GM12891 (cell line): ENCODE data around the gene UQCR10. TPM values are rescaled to one million over a fixed set of nuclear protein-coding genes. Genes with fewer than 3 reads are reported as not detected.

Experiments used
- DNase-seq: peaks from one replicate; pipeline ENCODE4 v3.0.0; 2011; ENCODE audit warnings: low spot score; ENCODE audit not compliant: insufficient read length
- FAIRE-seq: peaks from 2 replicates; lab custom pipeline; 2011; peaks lifted over from hg19 to GRCh38; lab: Jason Lieb, UNC
- PAX5 ChIP-seq: IDR thresholded peaks from 2 replicates; pipeline ENCODE4 v1.6.1; 2011; ENCODE audit warnings: low read length, moderate library complexity, mild to moderate bottlenecking; ENCODE audit not compliant: insufficient read depth, severe bottlenecking
- POLR2A ChIP-seq: IDR thresholded peaks from 2 replicates; pipeline ENCODE4 v1.6.1; 2011; ENCODE audit warnings: low read depth, low read length, control low read depth
- POLR2AphosphoS5 ChIP-seq: IDR thresholded peaks from 2 replicates; pipeline ENCODE4 v1.6.1; 2011; ENCODE audit warnings: low read depth, low read length, control low read depth
- POU2F2 ChIP-seq: IDR thresholded peaks from 2 replicates; pipeline ENCODE4 v1.6.1; 2011; ENCODE audit warnings: low read depth, mild to moderate bottlenecking, control low read depth, low read length, moderate library complexity
- SPI1 ChIP-seq: IDR thresholded peaks from 2 replicates; pipeline ENCODE4 v1.6.1; 2011; ENCODE audit warnings: low read depth, low read length, control low read depth
- TAF1 ChIP-seq: IDR thresholded peaks from 2 replicates; pipeline ENCODE4 v1.6.1; 2011; ENCODE audit warnings: low read depth, low read length, control low read depth
- polyA plus RNA-seq: library from polyadenylated mRNA; unstranded; fragments of >200 nt; gene quantifications from one replicate; pipeline ENCODE4 v1.2.1, GENCODE V29; 2012; ENCODE audit warnings: low read depth, missing spikeins, inconsistent platforms; ENCODE audit not compliant: missing spikeins

Gene UQCR10
- 192 TPM for polyA plus RNA-seq

GRCh38 chr22:29767171-29768051 is at the start of gene UQCR10:
Gene UQCR10 (plus strand): TSS chr22:29767369. CDS start chr22:29767399, 30 bp downstream.
- no peak for FAIRE-seq
- DNase-seq: peak; percentile 85
- TF ChIP-seq POLR2A: peak; percentile 83
- TF ChIP-seq PAX5: no peak
- peak; percentile 97 for TF ChIP-seq TAF1
- TF ChIP-seq POLR2AphosphoS5: peak; percentile 82
- TF ChIP-seq SPI1: no peak
- no peak for TF ChIP-seq POU2F2

DNA sequence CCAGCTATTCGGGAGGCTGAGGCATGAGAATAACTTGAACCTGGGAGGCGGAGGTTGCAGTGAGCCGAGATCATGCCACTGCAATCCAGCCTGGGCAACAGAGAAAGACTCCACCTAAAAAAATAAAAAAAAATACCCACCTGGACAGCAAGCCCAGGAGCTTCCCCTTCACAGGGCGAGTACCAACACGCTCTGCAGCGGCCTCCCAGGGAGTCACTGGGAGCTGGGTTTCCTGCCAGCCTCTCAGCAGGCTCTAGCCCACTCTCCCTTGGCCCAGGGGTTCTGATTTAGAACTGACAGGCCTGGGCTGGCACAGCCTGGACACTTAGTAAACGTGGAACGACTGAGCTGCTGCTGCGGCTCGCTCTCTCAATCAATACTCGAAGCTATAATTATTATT is 49.4 kb upstream of the UQCR10 start:
- FAIRE-seq (no peak), DNase-seq (no peak)
- TF ChIP-seq POU2F2 (no peak), POLR2AphosphoS5 (no peak), POLR2A (no peak), PAX5 (no peak), SPI1 (no peak), TAF1 (no peak)

DNA sequence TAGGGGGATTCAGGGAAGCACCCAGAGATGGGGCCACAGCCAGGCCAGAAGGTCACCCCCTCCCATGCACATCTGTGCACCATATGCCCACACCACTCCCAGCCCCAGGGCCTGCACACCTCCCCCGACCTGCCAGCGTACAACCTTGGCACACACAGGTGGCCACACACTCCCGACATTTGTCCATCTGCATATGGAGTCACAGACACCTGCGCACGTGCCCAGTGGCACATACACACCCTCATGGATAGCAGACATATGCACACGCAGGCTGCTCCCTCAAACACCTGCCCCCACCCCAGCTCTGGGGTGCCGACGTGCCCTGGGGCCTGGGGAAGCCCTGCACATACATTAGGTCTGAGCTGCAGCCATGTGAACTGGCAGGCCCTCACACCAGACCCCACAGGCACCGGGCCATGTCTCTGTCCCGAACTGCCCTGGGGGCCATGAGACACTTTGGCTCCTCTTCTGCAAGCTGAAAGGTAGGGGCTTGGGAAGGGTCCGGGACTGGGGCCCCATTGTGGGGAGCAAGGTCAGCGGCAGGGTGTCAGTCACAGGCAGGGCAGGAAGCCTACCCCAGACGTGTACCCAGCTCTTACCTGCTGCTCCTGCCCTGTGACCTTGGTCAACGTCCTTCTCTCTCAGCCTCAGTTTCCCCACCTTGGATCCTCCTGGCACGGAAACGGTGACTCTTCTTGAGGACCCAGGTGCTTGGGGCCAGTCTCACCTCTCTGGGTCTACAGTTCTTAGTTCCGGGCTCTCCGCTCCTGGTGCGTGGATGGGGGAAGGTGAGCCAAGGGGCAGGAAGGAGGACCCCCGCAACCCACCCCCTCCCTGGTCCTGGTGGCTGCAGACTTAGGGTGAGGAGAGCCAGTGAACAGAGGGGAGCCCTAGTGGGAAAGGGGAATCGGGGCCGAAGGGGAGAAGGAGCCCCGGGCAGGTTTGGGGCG is 47.9 kb upstream of the UQCR10 start:
- DNase-seq: no peak
- no peak for FAIRE-seq
- TF ChIP-seq TAF1 (no peak), POU2F2 (no peak), PAX5 (no peak), POLR2AphosphoS5 (no peak), POLR2A (no peak), SPI1 (no peak)

- FAIRE-seq: no peak
- no peak for TF ChIP-seq SPI1
- no peak for TF ChIP-seq POU2F2
- TF ChIP-seq PAX5: no peak
- TF ChIP-seq POLR2A: no peak
- no peak for TF ChIP-seq TAF1
- TF ChIP-seq POLR2AphosphoS5: no peak
- no peak for DNase-seq
Measured at GRCh38 chr22:29719899-29720645, 47.1 kb upstream of the UQCR10 start, which contains the start of gene CABP7. Gene CABP7 (plus strand): TSS chr22:29720003. CDS start chr22:29720425, 422 bp downstream.

- FAIRE-seq: no peak
- TF ChIP-seq POLR2A: no peak
- TF ChIP-seq SPI1: no peak
- no peak for DNase-seq
Measured at GRCh38 chr22:29720811-29721323, 46.3 kb upstream of the UQCR10 start.

GRCh38 chr22:29722151-29722550 is 45.0 kb upstream of the UQCR10 start:
- no peak for TF ChIP-seq POU2F2
- no peak for TF ChIP-seq POLR2A
- no peak for TF ChIP-seq PAX5
- DNase-seq (no peak), FAIRE-seq (no peak)

DNA sequence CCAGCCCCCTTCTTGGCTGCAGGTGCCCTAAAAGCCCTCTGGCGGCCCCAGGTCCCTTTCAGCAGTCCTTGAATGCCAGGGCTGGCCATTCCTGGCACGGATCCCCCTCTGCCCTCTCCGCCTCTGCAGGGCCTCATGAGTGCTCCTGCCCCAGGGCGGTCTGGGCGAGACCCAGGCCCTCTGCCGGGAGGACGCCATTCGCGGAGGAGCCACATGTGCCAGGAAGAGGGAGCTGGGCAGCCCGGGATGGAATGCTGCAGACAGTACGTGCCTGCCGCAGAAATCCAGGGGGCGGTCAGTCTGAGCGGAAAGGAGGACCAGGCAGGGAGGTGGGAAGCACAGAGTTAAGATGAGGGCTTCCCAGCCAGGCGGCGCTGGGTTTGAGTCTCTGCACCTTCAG is 44.6 kb upstream of the UQCR10 start:
- FAIRE-seq (no peak), DNase-seq (no peak)
- TF ChIP-seq SPI1: no peak
- no peak for TF ChIP-seq POU2F2
- no peak for TF ChIP-seq PAX5
- TF ChIP-seq POLR2AphosphoS5: no peak
- no peak for TF ChIP-seq TAF1
- no peak for TF ChIP-seq POLR2A

DNA sequence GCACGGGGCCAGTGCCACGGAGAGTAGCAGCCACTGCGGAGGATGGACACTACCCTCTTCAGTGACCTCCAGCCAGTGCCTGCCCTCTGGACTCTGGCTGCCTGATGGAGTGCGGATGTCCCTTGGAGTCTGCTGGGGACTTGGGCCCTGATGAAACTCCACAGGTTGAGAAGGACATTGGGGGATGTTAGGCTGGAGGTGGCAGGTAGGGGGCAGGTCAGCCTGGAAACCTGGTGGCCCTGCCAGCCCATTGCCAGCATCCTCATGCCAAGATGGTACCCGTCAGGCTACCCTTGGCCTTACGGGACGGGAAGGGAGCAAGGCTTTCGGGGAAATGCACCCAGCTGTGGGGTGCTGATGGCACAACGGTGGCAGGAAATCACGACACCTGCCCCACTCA is 43.4 kb upstream of the UQCR10 start:
- no peak for TF ChIP-seq TAF1
- no peak for TF ChIP-seq POU2F2
- TF ChIP-seq POLR2AphosphoS5: no peak
- TF ChIP-seq POLR2A: no peak
- no peak for TF ChIP-seq PAX5
- TF ChIP-seq SPI1: no peak
- DNase-seq: no peak
- FAIRE-seq: no peak
